Peyer's patch (tissue), 4 donors: ENCODE data around the gene GPRC5A.

Experiments used
- CTCF ChIP-seq, 6 experiments: fragments of 450-650 bp in 4 of 6; fragments of 200-600 bp in 2 of 6; sonication (generic) in 1 of 6; IDR thresholded peaks; one replicate each; pipeline ENCODE4 v1.5.1; 2017 to 2019; ENCODE audit warnings: antibody characterized with exemption in 6 of 6, mild to moderate bottlenecking in 3 of 6, moderate library complexity in 1 of 6
- POLR2A ChIP-seq, 2 donors: fragments of 450-650 bp; IDR thresholded peaks; one replicate each; pipeline ENCODE4 v1.5.1; 2017; ENCODE audit warnings: antibody characterized with exemption in 2 of 2, mild to moderate bottlenecking in 2 of 2, moderate library complexity in 2 of 2

DNA sequence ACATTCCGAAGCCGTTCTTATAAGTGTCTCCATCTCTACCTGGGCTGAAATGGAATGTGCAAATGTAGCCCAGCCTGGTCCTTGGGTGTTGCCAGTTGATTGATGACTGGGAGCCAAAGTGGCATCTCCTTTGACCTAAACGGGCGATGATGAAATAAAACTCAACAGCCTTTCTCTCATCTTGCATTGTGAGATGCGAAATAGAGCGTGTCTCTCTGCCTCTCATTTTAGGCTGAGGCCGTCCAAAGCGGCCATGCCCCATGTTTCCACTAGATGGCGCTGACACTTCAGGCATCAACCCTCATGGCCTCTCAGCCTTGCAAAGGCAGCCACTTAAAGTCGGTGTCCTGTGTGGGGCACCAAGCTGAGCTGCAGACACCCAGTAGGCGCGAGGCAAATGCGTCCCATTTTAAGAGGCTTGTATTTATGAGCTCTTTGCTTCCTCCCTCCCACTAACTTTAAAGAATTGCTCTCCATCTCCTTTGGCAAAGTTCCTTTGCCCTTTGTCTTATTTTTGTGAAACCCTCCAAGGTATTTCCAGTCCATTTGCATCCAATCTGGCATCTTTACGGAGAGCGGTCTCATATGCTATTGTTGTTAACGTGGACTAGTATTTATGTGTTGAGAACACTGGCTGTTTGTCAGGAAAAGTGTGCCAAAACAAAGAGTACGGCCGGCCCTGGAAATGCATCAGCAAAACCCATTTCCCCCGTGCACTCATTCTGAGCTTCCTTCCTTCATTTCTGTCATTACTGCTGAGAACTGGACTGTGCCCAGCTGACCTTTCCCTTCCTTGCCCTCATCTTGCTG is 25.0 kb downstream of the GPRC5A start:
- TF ChIP-seq CTCF (IDR thresholded peaks at IDR 0.05) (peak; percentile 93 to 98 (median 96)), POLR2A (IDR thresholded peaks at IDR 0.05) (no peak)
